Measurements from ENCODE around the gene COA7. TPM values are rescaled to one million over a fixed set of nuclear protein-coding genes. Genes with fewer than 3 reads are reported as not detected.

The COA7 gene
- total RNA-seq, 2 experiments from 2014 or later = 13.6 TPM

- ChIA-PET CTCF (interaction anchor here (0.6 to 1.1 kb wide), 3 partner anchors 10 to 234 kb away, joined by 3 to 4 read pairs (median 3); partner anchors contain the start of genes ORC1 and PRPF38A), POLR2A (interaction anchor here (0.6 to 4.6 kb wide), 11 partner anchors 11 to 597 kb away, joined by 3 to 28 read pairs (median 9); partner anchors contain the start of genes ORC1, PRPF38A and TUT4)
- H3K4me3 Mint-ChIP-seq = peak overlapping the region; percentile 59
- H3K4me1 Mint-ChIP-seq = peaks cover 64% of the 10 kb centered on the region
- no peak for DNase-seq
- peaks cover 36% of the 10 kb centered on the region for H3K36me3 Mint-ChIP-seq (ENCODE audit: low read depth)
- H3K9me3 Mint-ChIP-seq = peaks cover 10% of the 10 kb centered on the region
- H3K27ac Mint-ChIP-seq = peak overlapping the region; percentile 98
- H3K27me3 Mint-ChIP-seq = peaks cover 8% of the 10 kb centered on the region
Measured at GRCh38 chr1:52637946-52638345, 60.2 kb downstream of the COA7 start.

GRCh38 chr1:52636721-52637695 lies 61.1 kb downstream of the COA7 start:
- POLR2A ChIA-PET = interaction anchor here (0.6 to 4.6 kb wide), 10 partner anchors 12 to 596 kb away, joined by 3 to 28 read pairs (median 10); partner anchors contain the start of genes ORC1, PRPF38A and TUT4
- peaks cover 35% of the 10 kb centered on the region for H3K36me3 Mint-ChIP-seq (ENCODE audit: low read depth)
- peak; percentile 78 for DNase-seq
- peak overlapping the region; percentile 98 for H3K27ac Mint-ChIP-seq
- H3K9me3 Mint-ChIP-seq = peaks cover 10% of the 10 kb centered on the region
- CTCF ChIA-PET = interaction anchor here (0.8 to 1.7 kb wide), 2 partner anchors 50 to 62 kb away, joined by 3 to 5 read pairs; no protein-coding TSS in a partner anchor
- H3K4me1 Mint-ChIP-seq = peaks cover 70% of the 10 kb centered on the region
- H3K4me3 Mint-ChIP-seq = peak overlapping the region; percentile 59
- H3K27me3 Mint-ChIP-seq = peaks cover 10% of the 10 kb centered on the region

- POLR2A ChIA-PET = interaction anchor here (0.9 to 4.6 kb wide), 8 partner anchors 18 to 231 kb away, joined by 3 to 28 read pairs (median 3); partner anchors contain the start of genes ORC1 and PRPF38A
- peaks cover 10% of the 10 kb centered on the region for H3K9me3 Mint-ChIP-seq
- peak overlapping the region; percentile 14 for H3K4me3 Mint-ChIP-seq
- H3K4me1 Mint-ChIP-seq = peaks cover 73% of the 10 kb centered on the region
- peaks cover 35% of the 10 kb centered on the region for H3K36me3 Mint-ChIP-seq (ENCODE audit: low read depth)
- peak overlapping the region; percentile 80 for H3K27ac Mint-ChIP-seq
- H3K27me3 Mint-ChIP-seq = peaks cover 10% of the 10 kb centered on the region
- no peak for DNase-seq
- CTCF ChIA-PET = interaction anchor here (0.6 to 1.7 kb wide), 3 partner anchors 41 to 51 kb away, joined by 3 to 5 read pairs (median 4); no protein-coding TSS in a partner anchor
Measured at GRCh38 chr1:52635321-52636089, 62.6 kb downstream of the COA7 start.

Other genes starting within 250 kb of the COA7 start
- gene TUT4, start 145.3 kb downstream of the COA7 start, total RNA-seq = 10 to 100 TPM; 68.1 to 71.8 TPM
- gene GPX7, start 96.0 kb downstream of the COA7 start, total RNA-seq = 10 to 100 TPM; 21.2 to 23.5 TPM
- 10 to 100 TPM; 10.8 to 11.4 TPM for gene SHISAL2A, start 65.2 kb downstream of the COA7 start, total RNA-seq
- gene ZYG11B, start 28.1 kb upstream of the COA7 start, total RNA-seq = 10 to 100 TPM; 12.7 to 12.8 TPM
- under 1 TPM; 0.25 to 0.30 TPM for gene ZYG11A, start 144.4 kb upstream of the COA7 start, total RNA-seq
- 10 to 100 TPM; 63.9 to 64.5 TPM for gene ECHDC2, start 223.4 kb upstream of the COA7 start, total RNA-seq
- gene SCP2, start 228.9 kb upstream of the COA7 start, total RNA-seq = 10 to 100 TPM; 91.0 to 99.9 TPM

All from activated CD4-positive, alpha-beta memory T cell treated with anti-CD3 and anti-CD28 coated beads, Interleukin-2, amount 10 ng/mL, durations not matched to agents 7 days and 5 days (primary cell).